HS-5 (cell line): Measurements from ENCODE around the gene PDE11A.

Experiments used
- DNase-seq: peaks from one replicate; pipeline ENCODE4 v3.0.0-alpha.2; 2012; ENCODE audit warnings: low read depth

PDE11A gene

DNA sequence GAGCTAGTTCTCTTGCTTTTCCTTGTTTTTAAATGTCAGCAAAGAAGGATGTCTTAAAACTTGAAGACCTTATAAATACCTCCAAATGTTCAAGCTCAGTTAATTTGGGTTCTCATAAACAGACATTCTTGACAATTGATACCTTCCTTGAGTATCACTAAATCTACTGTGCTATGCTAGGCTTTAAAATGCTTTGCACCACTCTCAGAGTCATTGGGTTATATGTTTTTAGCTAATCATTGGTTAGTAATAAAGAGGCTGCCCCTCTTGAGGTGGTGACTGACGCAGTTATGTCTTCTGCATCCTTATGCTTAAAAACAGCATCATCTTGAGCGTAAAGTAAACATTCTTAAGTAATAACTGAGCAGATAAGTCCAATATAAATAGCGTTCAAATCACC is 404.0 kb downstream of the PDE11A start:
- no peak for DNase-seq

DNA sequence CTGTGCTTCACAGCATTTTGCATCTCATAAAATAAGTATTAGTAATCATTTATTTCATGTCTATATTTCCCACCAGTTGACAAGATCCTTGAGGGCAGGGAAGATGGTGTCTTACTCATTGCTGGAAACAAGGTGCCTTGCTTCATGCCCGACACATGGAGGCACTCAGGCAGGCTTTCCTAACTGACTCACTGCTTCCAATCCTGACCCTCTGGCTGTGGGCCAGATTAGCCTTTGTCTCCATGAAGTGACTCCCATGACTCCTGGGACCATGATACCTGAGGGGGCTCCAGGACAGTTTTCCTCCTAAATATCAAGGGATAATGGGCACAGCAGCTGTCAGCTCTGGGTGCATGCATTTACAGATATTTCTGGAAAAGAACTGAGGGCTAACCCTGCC is 405.0 kb downstream of the PDE11A start:
- no peak for DNase-seq

DNA sequence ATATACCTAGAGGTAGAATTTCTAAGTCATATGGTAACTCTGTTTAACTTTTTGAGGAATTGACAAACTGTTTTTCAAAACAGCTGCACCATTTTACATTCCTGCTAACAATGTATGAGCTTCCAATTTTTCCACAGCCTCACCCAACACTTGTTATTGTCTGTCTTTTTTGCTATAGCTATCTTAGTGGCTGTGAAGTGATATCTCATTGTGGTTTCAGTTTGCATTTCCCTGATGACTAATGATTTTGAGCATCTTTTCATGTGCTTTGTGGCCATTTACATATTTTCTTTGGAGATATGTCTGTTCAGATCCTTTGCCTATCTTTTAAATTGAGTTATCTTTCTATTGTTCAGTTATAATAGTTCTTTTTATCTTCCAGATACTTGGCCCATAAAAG is 406.2 kb downstream of the PDE11A start:
- peak; percentile 22 for DNase-seq

DNA sequence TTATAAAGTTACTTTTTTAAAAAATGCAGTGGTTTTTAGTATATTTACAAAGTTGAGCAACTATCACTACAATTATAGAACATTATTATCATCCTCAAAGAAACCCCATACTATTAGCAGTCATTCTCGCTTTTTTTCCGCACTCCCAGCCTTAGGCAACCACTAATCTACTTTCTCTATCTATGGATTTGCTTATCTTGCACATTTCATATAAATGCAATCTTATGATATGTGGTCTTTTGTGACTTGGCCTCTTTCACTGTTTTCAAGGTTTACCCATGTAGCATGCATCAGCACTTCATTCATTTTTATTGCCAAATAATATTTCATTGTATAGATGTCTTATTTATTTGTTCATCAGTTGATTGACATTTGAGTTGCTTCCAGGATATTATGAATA is 406.6 kb downstream of the PDE11A start:
- DNase-seq, result no peak

DNA sequence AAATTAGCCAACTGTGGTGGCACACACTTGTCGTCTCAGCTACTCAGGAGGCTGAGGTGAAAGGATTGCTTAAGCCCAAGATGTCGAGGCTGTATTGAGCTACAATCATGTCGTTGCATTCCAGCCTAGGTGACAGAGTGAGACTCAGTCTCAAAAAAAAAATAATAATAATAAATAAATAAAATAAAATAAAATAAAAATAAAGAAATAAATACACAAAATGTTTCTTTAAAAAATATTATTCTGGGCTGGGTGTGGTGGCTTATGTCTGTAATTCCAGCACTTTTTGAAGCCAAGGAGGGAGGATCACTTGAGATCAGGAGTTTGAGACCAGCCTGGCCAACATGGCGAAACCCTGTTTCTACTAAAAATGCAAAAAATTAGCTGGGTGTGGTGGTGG is 407.2 kb downstream of the PDE11A start:
- no peak for DNase-seq

DNA sequence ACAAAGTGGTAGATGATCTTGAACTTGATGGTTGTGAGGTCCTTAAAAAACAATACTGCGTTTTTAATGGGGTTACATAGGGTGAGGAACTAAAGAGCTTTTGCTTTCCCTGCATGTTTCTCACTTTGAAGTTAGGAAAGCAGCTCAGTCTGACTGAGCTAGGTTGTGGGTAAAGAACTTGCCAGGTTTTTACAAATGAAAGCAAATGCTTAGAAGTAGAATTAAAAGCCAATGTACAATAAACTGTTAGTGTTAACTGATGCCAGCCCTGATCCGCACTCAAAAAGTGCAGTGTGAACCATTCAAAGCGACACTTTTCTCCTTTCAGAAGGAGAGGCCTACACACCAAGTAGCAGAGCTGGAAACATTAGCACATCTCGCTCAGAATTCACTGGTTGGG is 409.7 kb downstream of the PDE11A start:
- DNase-seq, result no peak

DNA sequence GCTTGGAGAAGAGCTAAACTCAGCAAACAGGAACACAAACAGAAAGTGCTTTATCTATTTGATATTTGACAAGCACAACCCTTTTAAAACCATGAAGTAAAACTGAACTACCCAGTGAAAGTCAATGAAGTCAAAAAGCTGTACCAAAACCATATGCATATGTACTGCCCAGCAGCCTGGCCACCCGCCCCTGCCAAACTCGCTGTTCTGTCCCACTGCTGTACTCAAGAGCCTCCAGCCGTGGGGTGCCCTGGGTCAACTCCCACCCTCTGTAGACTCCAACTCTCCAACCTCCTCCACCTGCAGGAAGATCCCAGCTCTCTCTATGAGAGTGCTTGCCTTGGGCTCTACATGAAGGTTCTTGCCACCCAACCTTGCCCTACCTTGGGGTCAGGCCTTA is 411.8 kb downstream of the PDE11A start:
- no peak for DNase-seq

DNA sequence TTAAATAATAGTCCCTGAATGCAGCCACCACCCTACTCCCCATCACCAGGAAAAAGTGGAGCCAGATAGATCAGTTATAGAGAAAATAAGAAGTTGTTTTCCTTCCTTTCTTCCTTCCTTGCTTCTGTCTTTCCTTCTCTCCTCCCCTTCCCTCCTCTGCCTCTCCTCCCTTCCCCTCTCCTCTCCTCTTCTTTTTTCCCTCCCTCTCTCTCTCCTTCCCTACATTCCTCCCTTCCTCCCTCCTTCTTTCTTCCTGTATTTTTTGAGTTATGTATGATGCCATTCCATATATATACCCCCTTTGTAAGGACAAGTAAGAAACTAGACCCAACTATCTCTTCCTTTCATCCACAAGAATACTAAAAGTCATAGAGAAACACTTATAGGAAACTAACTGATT is 414.3 kb downstream of the PDE11A start:
- DNase-seq, result no peak

DNA sequence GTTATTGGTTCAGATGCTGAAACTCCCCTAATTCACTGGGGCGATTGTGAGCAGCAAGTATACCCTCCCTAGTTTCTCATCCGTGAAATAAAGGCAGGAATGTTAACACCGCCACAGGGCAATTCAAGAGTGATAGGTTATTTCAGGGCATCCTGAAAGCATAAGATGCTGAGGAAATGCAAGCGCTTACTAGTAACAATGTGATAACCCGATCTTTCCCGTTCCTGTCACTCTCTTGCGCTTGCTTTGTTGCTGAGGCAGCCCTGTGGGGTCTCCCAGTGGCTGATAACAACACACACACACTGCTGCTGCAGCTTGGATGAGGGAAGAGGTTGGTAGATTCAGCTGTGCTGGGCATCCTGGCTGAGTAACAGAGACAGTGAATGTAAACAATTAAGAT is 420.7 kb downstream of the PDE11A start:
- DNase-seq, result no peak

DNA sequence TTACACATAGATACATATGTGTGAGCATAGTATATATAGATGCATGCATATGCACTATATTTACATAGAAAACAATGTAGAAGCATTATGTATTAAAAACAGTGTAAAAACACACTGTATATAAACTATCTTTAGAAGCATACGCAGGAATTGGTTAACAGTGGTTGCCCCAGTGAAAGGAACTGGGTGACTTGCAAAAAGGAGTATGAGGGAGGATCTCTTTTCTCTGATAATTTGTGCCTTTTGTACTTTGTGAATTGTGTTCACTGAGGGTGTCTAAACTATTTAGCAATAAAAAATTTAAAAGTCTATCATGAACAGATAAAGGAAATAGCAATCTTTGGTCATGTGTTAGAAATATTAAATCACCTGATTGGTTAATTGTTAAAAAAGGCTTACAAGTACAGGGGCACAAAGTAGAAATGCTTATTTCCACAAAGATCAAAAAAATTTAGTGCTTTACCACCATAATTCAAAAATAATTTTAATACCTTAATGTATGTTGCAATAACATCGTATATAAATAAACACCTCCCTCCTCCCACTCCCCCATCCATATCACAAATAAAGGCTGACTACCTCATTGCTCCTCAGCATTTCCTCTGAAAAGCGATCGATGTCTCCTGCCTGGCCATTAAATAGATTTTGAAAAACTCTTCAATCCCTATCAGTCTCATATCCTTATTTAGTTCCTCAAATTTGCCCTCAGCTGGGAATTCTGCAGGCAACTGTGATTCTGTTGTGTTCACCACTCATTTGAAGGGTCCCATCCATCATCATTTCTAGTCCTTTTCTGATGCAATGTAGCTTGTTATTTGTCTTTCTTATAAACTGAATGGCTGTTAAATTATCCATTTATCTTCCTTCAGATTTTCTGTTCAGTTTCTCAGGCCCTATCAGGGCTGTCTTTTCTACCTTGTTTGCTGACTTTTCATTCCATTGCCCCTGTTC is 422.7 kb downstream of the PDE11A start:
- DNase-seq, result no peak

DNA sequence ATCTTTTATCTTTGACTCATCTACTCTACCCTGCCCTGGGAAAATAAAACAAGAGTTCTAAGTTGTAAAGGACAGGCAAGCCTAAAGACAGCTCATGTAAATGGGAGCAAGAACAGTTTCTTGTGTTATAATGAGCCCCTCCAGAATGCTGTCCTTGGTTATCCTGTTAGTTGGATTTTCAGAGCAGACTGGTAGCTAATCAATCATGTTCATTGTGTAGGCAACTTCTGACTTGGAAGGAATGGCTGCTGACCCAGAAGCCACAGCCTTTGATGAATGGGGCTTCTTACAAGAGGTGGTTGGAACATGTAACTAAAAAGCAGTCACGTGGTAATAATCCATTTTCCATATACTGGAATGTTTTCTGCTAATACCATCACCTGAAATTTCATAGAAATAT is 425.8 kb downstream of the PDE11A start:
- no peak for DNase-seq

DNA sequence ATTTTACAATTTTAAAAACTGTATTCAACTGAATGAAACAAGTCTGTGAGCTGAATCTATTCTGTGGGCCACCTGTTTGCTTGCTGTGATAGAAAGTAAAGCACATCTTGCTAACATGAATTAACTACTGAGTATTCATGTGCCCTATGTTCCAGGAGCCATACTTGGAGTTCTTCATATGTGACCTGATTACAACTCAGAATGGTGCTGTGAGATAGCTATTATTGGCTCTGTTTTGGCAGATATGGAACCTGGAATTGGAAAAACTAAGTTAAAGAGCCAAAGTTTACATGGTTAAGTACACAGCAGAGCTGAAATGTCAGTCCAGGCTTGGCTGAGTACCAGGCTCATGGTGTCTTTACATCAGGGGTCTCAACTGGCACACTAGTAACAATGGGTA is 426.3 kb downstream of the PDE11A start:
- no peak for DNase-seq

DNA sequence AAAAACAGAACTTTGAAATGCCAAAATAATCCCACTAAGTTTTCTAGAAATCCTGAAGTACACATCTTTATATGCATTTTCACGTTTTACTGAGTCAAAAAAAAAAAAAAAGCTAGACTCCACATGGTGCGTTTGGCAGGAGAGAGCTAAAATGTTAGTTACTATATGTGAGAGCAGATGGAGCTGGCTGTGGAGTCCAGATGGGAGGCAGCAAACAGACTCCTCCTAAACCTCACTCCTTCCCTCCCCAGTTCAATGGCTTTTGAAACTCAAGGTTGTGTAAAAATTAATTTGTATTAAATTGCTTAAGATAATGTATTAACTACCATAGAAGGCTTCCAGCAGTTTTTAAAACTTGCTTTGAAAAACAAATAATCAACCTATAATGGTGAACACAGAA is 431.2 kb downstream of the PDE11A start:
- DNase-seq, result no peak

DNA sequence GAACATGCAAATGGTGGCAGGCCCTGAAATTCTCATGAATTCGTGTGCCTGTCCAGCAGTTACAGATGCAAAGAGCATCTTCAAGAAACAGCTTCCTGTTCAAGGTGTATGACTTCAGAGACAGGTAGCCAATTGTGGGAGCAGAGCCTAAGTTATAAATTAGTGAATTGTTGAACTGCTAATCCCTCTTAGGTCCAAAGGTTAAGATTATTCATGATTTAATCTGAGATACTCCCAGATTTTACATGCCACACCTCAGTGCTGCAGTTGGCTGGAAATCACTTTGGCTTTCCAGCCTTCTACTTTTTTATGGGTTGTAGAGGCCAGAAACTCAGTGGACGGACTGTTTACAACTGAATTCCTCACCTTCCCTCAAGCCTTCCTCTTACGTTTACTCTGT is 432.2 kb downstream of the PDE11A start:
- DNase-seq, result no peak

DNA sequence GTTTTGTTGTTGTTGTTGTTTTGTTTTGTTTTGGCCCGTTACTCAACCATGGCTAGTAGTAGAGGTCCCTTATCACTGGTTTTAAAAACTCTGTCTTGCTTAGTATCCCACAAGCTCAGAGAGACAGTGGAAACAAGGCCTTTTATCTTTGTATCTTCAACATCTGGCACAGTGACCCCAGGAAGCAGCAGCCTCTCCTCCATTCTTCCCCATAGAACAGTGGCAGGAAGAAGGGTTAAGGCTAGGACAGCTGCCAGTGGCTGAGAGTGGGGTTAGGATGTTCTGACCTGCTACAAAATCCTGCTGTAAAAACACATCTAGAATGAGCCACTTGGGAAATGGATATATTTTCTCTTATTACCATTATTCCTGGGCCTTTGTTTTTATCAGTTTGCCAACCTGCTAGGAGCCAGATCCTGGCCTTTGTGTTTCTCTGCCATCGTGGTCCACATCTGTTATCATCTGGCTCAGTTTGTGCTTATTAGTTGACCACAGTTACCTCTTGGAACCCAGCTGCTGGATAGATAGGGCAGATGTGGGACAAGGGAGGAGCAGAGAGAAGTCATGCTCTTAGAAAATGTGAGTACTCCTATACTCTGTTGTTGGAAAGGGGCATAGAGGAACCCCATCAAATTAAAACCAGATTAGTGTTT is 433.2 kb downstream of the PDE11A start:
- no peak for DNase-seq

DNA sequence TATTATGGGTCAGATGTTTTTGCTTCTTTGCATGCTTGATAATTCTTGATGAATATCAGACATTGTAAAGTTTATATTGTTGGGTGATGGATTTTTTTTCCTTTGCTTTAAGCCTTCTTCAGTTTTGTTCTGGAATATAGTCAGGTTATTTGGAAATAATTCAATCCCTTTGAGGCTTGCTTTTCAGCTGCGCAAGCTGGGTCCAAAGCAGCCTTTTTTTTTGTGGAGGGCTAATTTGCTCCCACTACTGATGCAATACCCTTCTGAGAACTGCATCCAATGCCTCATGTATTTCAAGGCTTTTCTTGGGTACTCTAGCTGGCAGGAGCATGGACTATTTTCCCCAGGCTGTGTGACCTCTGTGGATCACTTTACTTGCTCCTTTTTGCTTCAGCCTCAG is 434.1 kb downstream of the PDE11A start:
- DNase-seq, result no peak

DNA sequence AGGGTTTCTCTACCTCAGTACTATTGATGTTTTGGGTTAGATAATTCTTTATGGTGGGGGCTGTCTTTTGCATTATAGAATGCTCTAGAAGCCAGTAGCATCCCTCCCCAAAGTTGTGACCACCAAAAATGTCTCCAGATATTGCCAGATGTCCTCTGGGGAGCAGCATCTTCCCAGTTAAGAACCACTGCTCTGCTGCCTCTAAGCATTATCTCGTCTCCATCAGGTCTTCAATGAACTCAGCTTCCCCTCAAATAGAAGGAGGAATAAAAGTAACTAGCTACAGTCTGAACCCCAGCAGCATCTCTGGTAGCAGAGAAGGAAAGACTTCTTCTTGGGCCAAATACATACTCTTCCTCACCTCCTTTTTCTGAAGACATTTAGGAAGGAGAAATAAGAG is 435.9 kb downstream of the PDE11A start:
- DNase-seq, result no peak

DNA sequence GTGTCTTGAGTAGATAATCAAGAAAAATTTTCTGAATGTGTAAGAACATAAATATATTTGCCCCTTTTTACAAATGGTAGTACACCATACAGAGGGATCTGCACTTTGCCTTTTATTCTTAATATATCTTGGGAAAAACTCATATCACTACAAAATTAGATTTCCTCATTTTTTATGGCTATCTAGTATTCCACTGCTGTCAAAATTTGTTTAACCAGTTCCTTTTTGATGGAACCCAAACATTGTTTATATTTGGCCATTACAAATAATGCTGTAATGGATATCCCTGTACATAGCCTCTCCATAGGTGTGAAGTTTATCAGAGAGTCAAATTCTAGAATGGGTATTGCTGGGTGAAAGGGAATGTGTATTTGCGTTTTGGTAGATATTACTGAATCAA is 436.9 kb downstream of the PDE11A start:
- no peak for DNase-seq

DNA sequence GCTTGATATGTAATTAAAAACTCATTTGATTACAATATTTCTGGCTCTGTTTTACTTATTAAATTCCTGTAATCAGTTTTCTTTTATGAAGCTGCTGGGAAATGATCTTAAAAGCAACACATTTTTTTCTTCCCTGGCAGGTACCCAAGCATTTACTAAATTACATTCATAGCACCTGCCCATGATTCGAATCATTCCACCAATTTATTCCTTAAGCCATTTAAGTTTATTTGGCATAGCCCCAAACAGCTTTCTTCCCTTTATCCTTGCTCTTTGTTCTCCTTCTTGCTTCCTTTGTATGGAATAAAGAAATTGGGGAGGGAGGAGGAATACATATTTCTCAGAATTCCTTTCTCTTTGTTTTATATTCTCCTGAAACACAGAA is 438.7 kb downstream of the PDE11A start:
- no peak for DNase-seq

DNA sequence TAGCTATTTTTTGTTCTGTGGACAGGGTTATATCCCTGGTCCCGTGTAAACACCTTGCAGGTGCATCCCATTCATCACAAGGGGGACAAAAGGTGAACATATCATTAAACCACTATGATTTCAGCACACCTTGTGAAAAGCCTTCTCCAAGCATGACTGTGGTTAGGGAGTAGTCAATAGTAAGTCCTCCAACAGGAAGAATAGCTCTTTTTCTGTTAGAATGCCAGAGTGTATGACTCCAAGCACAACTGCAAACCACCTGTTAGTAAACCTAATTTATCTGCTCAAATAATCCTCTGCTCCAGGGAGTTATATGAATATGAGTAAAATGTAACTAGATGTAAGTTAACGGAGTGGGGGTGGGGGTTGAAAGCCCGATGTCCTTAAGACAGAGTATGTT is 439.5 kb downstream of the PDE11A start:
- no peak for DNase-seq

DNA sequence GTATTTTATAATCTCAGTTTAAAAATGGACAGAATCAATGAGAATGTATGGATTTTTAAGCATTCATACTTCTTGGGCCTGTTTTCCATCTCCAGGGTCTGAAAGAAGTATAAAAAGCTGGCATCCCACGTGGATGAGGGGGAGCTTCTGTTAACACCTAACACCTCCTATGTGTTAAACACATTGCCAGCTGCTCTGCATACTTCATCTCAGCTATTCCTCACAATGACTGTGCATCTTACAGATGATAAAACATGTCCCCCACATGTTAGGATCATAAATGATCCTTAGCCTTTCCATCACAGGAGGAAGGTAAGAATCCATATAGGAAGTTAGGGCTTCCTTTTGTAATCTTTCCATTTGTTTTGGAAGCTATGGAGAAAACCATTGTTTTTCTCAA is 440.9 kb downstream of the PDE11A start:
- no peak for DNase-seq

DNA sequence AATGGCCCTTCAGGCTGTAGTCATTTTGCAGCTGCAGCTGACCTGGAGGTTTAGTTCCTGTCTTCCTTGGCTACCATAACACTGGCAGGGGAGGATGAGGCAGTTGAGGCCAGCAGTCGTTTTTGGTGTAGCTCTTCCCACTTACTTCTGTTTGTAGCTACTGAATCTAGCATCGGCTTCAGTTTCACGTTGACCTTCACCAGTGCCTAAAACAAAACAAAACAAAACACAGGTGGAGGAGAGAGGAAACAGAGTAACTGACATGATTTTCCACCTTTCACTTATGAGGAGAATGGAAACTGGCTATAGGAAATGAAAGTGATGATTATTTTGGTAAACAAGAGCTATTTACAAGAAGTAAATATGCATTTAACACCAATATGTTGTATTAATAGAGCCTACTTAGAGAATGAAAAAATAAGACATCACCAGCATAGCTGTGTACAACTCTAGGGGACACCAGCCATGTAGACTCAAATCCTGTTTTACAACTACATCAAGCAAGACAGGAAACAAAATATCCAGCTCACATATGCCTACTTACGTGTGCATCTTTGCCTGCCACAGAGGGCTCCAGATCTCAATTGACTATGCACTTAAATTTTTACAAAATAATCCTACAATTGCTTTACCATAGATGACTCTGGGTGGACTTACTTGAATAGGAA is 443.1 kb downstream of the PDE11A start:
- no peak for DNase-seq

DNA sequence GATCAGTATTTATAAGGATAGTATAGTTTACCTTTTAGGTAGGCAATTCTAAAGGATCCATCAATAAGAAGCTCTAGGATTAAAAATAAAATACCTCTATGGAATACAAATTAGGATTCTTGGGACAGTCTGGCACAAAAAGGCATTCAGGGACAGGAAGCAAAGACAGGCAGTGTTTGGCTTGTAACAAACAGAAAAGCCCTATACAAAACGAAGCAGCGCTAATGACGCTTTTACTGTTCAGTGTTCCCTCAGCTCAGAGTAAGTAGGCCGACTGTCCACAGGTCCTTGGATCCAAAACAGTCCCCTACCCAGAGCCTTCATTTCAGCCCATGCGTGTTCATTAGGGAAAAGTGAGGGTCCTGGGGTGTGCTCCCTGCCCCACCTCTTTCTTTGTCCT is 443.7 kb downstream of the PDE11A start:
- DNase-seq, result no peak
